ENCODE data around the gene CKS1B.

CKS1B gene

DNA sequence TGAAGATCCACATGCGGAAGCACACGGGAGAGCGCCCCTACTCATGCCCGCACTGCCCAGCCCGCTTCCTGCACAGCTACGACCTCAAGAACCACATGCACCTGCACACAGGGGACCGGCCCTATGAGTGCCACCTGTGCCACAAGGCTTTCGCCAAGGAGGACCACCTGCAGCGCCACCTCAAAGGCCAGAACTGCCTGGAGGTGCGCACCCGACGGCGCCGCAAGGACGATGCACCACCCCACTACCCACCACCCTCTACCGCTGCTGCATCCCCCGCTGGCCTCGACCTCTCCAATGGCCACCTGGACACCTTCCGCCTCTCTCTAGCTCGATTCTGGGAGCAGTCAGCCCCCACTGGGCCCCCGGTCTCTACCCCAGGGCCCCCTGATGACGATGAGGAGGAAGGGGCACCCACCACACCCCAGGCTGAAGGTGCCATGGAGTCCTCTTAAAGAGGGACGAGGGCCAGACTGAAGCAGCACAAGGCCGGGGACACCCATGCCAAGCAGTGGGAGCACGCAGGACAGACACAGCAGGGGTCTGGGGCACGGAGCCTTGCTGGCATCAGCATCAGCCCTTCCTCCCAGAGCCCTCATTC, 41.9 kb downstream of the CKS1B start:
- DNase-seq: no peak

DNA sequence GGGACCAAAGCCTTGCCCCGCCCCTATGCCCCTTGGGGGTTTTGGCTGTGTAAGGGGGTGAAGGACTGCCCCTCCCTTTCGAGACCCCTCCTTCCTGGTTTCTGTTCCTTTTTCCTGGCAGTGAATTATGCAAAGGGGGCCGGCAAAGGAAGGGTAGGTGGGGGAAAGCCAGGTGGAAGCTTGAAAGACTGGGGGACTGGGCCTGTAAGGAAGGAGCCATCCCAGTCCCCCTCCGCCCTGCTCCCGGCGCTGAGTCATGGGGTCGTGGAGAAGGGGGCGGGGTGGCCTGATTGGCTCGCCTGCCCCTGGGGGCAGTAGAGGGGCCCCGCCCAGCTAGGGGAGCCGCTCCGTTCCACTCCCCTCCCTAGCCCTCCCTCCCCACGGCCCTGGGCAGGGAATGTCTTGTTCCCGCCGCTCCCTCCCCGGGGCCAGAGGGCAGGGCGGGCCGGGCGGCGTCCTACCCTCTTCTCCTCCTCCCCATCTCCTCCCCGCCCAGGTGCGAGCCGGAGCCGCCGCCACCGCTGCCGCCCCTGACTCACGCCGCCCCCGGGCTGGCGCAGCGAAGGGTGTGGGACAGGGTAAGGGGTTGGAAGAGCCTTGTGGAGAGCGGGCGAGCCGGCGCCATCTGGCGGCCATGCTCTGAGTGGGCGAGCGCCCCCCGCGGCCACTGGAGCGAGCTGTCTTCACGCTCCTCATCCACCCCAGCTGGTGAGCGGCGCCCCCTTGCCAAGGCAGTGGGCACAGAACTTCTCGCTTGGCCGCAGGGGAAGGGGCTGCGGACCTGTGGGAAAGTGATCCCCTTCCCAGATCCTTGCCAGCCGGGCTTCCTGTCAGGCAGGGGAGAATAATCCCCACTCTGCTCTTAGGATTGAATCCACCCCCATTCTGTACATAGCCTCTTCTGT, 42.8 kb downstream of the CKS1B start:
- peak; percentile 88 for DNase-seq

DNA sequence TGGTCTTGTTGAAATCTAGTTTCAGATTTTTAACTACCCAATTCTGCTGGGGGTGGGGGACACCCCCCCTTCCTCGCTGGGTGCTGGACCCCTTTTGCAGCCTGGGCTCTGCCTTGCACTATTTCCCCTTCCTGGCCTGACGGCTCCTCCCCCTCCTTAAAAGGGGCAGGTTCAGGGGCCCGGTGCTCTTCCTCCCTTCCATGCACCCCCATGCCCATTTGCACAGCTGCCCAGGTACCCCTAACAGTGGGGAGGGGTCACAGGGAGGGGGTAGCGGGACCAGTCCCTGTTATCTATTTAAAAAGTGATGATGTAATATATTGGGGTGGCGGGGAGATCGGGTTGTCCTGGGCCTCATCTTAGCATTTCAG, 43.5 kb downstream of the CKS1B start:
- DNase-seq: no peak

DNA sequence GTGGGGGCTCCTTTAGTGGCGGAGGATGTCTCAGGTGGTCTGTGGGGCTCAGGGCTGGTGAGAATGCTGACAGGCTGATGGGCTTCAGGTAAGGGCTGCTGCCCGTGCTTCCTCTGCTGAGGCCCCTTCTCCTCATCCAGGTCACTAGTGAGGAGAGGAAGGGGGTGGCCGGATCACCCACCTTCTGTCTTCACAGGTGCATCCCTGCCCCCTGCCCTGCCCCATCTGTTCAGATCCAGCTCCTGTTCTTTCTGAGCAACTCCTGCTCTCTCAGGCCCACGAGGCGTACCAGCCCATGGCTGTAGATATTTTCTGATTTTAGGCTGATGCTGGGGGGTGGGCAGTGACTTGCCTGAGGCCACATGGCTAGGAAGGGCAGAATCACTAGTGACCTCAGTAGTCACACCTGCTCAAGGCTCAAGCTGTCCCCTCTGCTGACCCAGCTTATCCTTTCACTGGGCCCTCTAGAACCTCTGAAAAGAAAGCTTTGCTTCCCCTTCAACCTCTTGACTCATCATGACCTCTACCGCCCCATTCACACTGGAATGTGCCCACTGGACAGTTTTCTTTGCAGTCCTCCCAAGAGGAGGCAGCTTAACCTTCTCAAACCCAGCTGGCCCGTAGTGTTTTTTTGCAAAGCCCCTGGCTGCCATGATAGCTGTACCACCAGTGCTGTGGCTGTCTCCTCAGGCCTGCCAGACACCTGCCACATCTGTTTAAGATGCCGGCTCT, 44.3 kb downstream of the CKS1B start:
- DNase-seq: no peak

DNA sequence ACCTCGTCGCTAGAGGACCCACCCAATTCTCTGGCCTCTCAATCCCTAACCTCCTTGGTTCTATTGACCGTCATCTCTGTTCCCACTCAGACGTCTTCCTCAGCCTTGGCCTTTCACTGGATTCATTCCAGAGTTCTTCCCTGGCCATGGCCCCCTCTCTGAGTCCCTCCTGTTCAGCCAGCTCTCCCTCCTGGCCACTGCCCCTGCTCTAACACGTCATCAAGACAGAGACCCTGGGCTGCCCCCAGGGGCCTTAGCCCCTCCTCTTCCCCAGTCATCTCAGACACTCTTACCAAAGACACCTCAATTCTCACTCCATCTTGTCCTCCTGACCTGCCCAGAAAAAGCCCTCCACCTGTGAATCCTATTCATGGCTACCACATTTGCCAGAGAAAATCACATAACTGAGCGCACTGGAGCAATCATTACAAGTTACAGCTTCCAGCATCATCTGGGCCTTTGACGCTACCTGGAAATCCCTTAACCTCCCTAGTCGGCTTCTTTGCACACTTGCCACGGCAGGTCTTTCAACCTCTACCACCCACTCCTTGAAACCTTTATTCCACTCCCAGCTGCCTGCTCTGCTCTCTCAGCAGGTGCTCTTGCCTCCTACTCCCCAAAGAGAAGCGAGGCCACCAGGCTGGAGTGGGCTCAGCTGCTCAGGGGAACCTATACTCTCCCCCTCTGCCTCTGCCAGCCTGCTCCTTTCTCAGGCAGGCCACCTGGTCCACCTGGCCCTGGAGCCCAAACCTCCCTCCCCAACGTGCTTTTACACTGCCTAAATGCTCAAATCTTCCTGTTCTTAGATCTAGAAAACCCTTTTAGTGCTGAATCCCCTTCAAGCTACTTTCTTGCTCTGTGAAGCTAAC, 45.1 kb downstream of the CKS1B start:
- no peak for DNase-seq

DNA sequence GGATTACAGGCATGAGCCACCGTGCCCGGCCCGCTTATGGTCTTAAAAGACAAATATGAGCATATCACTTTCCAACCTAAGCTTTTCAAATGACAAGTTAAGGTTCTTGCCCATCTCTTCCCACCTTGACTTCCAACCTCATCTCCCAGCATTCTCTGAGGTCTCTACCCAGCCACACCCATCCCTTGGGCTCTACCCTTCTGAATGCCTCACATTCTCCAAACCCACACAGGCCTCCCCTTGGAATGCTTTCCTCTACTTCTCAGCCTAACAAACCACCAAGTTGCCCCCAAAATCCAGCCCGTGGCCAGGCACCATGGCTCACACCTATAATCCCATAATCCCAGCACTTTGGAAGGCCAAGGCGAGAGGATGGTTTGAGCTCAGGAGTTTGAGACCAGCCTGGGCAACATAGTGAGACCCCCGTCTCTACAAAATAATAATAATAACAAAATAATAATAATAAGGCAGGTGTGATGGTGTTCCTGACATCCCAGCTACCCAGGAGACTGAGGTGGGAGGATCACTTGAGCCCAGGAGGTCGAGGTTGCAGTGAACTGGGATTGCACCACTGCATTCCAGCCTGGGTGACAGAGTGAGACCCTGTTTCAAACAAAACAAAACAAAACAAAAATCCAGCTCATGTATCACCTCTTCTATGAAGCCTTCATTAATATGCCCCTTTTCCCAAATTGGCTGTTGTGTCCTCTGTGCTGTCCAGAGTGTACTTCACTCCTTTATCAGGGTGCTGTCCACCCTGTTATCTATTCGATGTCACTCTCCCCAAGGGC, 47.9 kb downstream of the CKS1B start:
- DNase-seq: no peak

DNA sequence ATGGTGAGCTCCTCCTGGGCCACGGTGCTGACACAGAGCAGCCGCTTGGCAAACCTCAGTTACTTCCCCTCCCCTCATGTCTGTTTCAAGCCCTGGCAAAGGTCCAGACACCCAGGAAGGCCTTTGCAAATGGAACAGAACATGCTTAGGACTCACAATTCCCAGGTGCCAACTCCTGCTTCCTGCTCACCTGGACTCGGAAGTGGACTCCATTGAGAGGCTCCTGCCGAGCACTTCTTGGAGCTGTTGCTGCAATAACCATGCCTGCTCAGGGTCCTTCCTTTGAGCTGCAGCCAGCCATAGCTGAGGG, 48.4 kb downstream of the CKS1B start:
- DNase-seq: no peak

DNA sequence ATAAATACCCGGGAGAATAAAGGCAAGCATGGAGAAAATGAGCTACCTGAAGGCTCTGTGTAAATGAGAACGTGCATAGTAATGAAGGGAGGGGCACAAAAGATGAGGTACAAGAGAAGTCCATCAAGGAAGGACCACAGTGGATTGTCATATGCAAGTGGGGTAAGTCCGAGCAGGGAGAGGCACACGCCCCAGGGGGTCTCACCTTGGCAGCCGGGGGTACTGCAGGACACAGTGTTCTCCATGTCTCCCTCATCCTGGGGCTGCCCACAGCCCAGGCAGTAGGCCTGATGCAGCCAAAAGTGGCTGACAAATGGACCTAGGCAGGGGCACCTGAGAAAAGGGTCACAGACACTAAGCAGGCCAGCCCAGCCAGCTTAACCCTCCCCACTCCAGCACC, 49.1 kb downstream of the CKS1B start:
- no peak for DNase-seq

DNA sequence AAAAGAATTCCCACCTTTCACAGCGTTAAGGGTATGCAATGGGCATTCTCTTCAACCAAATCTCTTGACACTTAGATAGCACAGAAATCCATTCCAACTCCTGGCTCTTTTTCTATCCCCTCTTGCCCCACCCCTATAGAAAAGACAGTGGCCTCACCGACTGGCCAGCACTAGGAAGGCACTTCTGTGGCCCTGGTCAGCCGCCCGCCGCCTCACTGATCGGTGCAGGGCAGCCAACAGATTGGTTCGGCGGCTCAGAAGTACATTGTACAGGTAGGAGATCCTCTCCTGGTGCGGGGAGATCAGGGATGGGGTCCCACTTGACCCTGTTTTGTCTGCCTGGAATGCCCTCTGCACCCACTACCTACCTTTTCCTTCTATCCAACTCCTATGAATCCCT, 49.8 kb downstream of the CKS1B start:
- DNase-seq: no peak

DNA sequence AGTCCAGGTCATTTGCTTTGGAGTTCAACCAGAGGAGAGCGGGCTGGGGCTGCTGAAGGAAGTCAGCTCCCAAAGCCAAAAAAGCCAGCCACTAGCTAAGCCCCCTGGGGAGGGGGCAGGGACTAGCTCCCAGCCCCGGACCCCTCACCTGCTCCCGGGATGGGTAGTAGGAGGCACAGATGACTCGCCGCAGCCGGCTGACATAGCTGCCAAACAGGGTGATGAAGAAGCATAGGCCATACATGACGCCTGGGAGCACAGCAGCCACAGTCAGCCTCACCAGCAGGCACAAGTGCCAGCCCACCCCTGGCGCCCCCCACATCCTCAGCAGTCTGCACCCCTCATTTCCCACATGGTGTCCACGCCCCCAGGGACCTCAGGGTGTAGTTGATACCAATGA, 51.7 kb downstream of the CKS1B start:
- DNase-seq: no peak

DNA sequence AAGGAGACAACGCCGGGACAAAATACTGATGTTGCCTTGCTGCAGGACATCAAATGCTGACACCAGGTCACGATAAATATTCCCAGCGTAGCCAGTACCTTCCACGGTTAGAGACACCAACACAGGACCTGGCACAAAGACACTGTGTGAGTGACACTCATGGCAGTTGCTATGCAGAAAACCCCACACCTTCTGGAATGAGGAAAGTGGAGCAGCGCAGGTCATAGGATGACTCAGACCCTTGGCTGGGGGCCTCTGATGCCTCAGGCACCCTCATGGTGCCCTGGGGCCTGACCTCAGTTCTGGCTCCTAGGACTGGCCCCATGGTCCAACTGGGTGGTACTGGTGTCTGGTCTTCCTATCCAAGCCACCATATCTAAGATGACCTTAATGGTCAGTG, 52.1 kb downstream of the CKS1B start:
- no peak for DNase-seq

All from central memory CD4-positive, alpha-beta T cell (primary cell).